Type B pancreatic cell (in vitro differentiated cells): ENCODE results near the gene GRIP2. TPM values are rescaled to one million over a fixed set of nuclear protein-coding genes. Genes with fewer than 3 reads are reported as not detected.

Source experiments
- DNase-seq: peaks from one replicate; pipeline ENCODE4 v3.0.0; 2021; ENCODE audit warnings: mixed read lengths; ENCODE audit not compliant: unreplicated experiment; ENCODE audit errors: extremely low spot score
- H3K27ac Mint-ChIP-seq: 2 replicates; pipeline ENCODE4 v1.8.0; 2021; ENCODE audit warnings: mild to moderate bottlenecking, mixed read lengths
- H3K27me3 Mint-ChIP-seq: 2 replicates; pipeline ENCODE4 v1.8.0; 2021; ENCODE audit warnings: mixed read lengths
- H3K36me3 Mint-ChIP-seq: 2 replicates; pipeline ENCODE4 v1.8.0; 2021; ENCODE audit warnings: mixed read lengths
- H3K4me1 Mint-ChIP-seq: one replicate; pipeline ENCODE4 v1.8.0; 2021; ENCODE audit warnings: mixed read lengths; ENCODE audit not compliant: unreplicated experiment
- H3K4me3 Mint-ChIP-seq: 2 replicates; pipeline ENCODE4 v1.8.0; 2021; ENCODE audit warnings: mild to moderate bottlenecking, mixed read lengths
- H3K9me3 Mint-ChIP-seq: 2 replicates; pipeline ENCODE4 v1.8.0; 2021; ENCODE audit warnings: mixed read lengths
- total RNA-seq: library from RNA; stranded (reverse); gene quantifications from 2 replicates; pipeline ENCODE4 v1.2.1, GENCODE V29; 2021; ENCODE audit warnings: low replicate concordance
- TF ChIP-seq, protein P1 (sequence below): fragments of 200-600 bp; sonication (generic); conservative IDR thresholded peaks from 2 replicates; pipeline ENCODE4 v1.5.0; 2021; ENCODE audit warnings: antibody characterized with exemption, mild to moderate bottlenecking

GRIP2 gene
- total RNA-seq, 1 donor from 2014 or later = 5.6 TPM

GRCh38 chr3:14492948-14493881, 46.9 kb downstream of the GRIP2 start:
- no peaks in the 10 kb centered on the region for H3K9me3 Mint-ChIP-seq
- DNase-seq = no peak
- H3K4me3 Mint-ChIP-seq = no peak overlapping the region
- no peaks in the 10 kb centered on the region for H3K4me1 Mint-ChIP-seq
- H3K36me3 Mint-ChIP-seq = no peaks in the 10 kb centered on the region
- H3K27ac Mint-ChIP-seq = no peak overlapping the region
- TF ChIP-seq, protein P1, sequence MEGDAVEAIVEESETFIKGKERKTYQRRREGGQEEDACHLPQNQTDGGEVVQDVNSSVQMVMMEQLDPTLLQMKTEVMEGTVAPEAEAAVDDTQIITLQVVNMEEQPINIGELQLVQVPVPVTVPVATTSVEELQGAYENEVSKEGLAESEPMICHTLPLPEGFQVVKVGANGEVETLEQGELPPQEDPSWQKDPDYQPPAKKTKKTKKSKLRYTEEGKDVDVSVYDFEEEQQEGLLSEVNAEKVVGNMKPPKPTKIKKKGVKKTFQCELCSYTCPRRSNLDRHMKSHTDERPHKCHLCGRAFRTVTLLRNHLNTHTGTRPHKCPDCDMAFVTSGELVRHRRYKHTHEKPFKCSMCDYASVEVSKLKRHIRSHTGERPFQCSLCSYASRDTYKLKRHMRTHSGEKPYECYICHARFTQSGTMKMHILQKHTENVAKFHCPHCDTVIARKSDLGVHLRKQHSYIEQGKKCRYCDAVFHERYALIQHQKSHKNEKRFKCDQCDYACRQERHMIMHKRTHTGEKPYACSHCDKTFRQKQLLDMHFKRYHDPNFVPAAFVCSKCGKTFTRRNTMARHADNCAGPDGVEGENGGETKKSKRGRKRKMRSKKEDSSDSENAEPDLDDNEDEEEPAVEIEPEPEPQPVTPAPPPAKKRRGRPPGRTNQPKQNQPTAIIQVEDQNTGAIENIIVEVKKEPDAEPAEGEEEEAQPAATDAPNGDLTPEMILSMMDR = no peak
- H3K27me3 Mint-ChIP-seq = no peaks in the 10 kb centered on the region

DNA sequence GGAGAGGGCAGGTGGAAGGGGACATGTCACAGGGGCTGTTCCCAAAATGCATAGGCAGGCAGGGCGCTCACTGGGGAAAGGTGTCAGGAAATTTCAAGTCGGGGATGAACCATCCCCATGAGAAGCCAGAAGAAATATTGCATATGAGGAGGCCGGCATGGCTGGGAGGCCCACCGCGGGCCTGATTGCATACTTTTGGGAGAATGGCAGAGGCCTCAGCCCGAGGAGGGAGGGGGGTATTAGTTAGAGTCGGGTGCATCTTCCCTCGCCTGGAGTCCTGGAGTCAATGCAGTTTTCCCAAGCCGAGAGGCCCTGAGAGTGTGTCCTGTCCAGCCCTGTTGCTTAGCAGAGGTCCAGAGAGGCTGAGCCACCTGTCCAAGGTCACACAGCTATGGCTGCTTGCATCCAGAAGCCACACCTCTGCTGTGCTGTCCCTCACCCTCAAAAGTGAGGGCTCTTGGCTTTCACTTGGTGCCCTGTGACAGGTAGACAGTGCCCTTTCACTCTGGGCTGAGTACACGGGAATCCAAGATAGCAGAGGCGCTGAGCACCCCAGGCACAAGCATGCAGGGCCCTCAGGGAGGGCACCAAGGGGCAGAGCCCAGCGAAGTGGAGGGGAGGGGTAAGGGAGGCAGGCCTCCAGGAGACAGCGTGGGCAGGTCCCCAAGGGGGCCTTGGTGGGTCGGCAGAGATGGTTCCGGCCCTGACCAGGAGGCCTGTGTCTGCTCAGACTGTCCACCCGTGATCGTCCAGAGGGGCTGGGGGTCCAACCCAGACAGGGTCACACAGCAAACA, 48.5 kb downstream of the GRIP2 start:
- Mint-ChIP-seq H3K27ac (no peak overlapping the region), H3K27me3 (no peaks in the 10 kb centered on the region), H3K4me3 (no peak overlapping the region), H3K4me1 (no peaks in the 10 kb centered on the region), H3K36me3 (no peaks in the 10 kb centered on the region), H3K9me3 (no peaks in the 10 kb centered on the region)
- no peak for DNase-seq
- TF ChIP-seq, protein P1 = no peak

GRCh38 chr3:14490831-14491230, 49.3 kb downstream of the GRIP2 start:
- no peaks in the 10 kb centered on the region for H3K4me1 Mint-ChIP-seq
- no peak overlapping the region for H3K4me3 Mint-ChIP-seq
- TF ChIP-seq, protein P1 = no peak
- H3K9me3 Mint-ChIP-seq = no peaks in the 10 kb centered on the region
- H3K27ac Mint-ChIP-seq = no peak overlapping the region
- H3K27me3 Mint-ChIP-seq = no peaks in the 10 kb centered on the region
- DNase-seq = no peak
- no peaks in the 10 kb centered on the region for H3K36me3 Mint-ChIP-seq

- H3K4me1 Mint-ChIP-seq = no peaks in the 10 kb centered on the region
Observed at GRCh38 chr3:14490255-14490654, 49.9 kb downstream of the GRIP2 start.

GRCh38 chr3:14489641-14490040, 50.5 kb downstream of the GRIP2 start:
- DNase-seq = no peak
- Mint-ChIP-seq H3K36me3 (no peaks in the 10 kb centered on the region), H3K4me1 (no peaks in the 10 kb centered on the region), H3K27me3 (no peaks in the 10 kb centered on the region), H3K9me3 (no peaks in the 10 kb centered on the region), H3K27ac (no peak overlapping the region), H3K4me3 (no peak overlapping the region)
- TF ChIP-seq, protein P1 = no peak

More at GRCh38 chr3:14490255-14490654, 49.9 kb downstream of the GRIP2 start:
- H3K36me3 Mint-ChIP-seq = no peaks in the 10 kb centered on the region
- TF ChIP-seq, protein P1 = no peak
- H3K4me3 Mint-ChIP-seq = no peak overlapping the region
- H3K27me3 Mint-ChIP-seq = no peaks in the 10 kb centered on the region
- DNase-seq = no peak
- no peak overlapping the region for H3K27ac Mint-ChIP-seq
- no peaks in the 10 kb centered on the region for H3K9me3 Mint-ChIP-seq
